Right atrium auricular region (tissue), 2 donors: ENCODE measurements around the gene LIN7A. TPM values are rescaled to one million over a fixed set of nuclear protein-coding genes. Genes with fewer than 3 reads are reported as not detected.

Experiments used
- DNase-seq: peaks from one replicate; pipeline ENCODE4 v3.0.0-alpha.2; 2019; ENCODE audit warnings: low spot score
- H3K27ac ChIP-seq, 2 donors: fragments of 200-600 bp; sonication (generic); 1 replicate in 1 of 2; 2 replicates in 1 of 2; pipeline ENCODE4 v1.5.1; 2016 to 2019
- H3K27me3 ChIP-seq, 2 donors: fragments of 200-600 bp; sonication (generic); one replicate each; pipeline versions ENCODE4 v1.5.1 to v1.6.0; 2017 to 2019
- H3K36me3 ChIP-seq: fragments of 200-600 bp; sonication (generic); one replicate; pipeline ENCODE4 v1.5.1; 2016
- H3K4me1 ChIP-seq, 2 donors: fragments of 200-600 bp; sonication (generic); one replicate each; pipeline versions ENCODE4 v1.5.1 to v1.6.0; 2017 to 2019
- H3K4me3 ChIP-seq, 2 donors: fragments of 200-600 bp; sonication (generic); 1 replicate in 1 of 2; 2 replicates in 1 of 2; pipeline ENCODE4 v1.5.1; 2017 to 2019; ENCODE audit warnings: mild to moderate bottlenecking in 1 of 2, moderate library complexity in 1 of 2
- H3K9me3 ChIP-seq, 2 donors: fragments of 200-600 bp; sonication (generic); one replicate each; pipeline ENCODE4 v1.5.1; 2019
- total RNA-seq, 2 donors: library from RNA; depleted of rRNA; stranded (reverse); fragments of >200 nt; gene quantifications; one replicate each; pipeline ENCODE4 v1.1.0, GENCODE V29; 2016
- TF ChIP-seq, protein P1 (sequence below), 2 donors: fragments of 200-600 bp; sonication (generic); IDR thresholded peaks; one replicate each; pipeline ENCODE4 v1.5.1; 2019; ENCODE audit warnings: antibody characterized with exemption in 2 of 2

LIN7A gene
- total RNA-seq, 2 donors from 2014 or later, result 16.2 to 23.3 TPM

- Histone ChIP-seq H3K36me3 (peaks cover 5% of the 10 kb centered on the region), H3K27me3 (no peaks in the 10 kb centered on the region), H3K9me3 (no peaks in the 10 kb centered on the region), H3K4me3 (no peak overlapping the region), H3K27ac (no peak overlapping the region), H3K4me1 (peaks cover 0 to 7% of the 10 kb centered on the region in 2 donors)
- TF ChIP-seq, protein P1, sequence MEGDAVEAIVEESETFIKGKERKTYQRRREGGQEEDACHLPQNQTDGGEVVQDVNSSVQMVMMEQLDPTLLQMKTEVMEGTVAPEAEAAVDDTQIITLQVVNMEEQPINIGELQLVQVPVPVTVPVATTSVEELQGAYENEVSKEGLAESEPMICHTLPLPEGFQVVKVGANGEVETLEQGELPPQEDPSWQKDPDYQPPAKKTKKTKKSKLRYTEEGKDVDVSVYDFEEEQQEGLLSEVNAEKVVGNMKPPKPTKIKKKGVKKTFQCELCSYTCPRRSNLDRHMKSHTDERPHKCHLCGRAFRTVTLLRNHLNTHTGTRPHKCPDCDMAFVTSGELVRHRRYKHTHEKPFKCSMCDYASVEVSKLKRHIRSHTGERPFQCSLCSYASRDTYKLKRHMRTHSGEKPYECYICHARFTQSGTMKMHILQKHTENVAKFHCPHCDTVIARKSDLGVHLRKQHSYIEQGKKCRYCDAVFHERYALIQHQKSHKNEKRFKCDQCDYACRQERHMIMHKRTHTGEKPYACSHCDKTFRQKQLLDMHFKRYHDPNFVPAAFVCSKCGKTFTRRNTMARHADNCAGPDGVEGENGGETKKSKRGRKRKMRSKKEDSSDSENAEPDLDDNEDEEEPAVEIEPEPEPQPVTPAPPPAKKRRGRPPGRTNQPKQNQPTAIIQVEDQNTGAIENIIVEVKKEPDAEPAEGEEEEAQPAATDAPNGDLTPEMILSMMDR (IDR thresholded peaks at IDR 0.05), result no peak
- DNase-seq, result no peak
These were observed 125.6 kb downstream of the LIN7A start for GRCh38 chr12:80811957-80812708.

DNA sequence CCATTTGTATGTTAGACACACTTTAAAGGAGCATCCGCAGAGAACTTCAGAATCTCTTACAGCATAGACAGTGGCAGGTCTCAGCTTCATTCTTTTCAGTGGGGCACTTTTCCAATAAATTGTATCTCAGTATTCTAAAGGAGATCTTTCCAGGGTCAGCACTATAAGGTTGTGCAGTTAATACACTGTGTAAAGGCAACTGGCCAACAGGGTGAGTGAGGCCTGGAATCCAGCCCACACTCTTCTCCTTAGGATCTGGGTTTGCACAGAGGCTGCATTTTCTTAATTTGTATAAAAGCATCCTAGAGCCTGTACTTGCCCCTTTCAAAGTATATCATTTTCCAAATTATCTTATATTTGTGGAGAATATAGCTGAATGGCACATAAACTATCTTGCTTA lies 126.9 kb downstream of the LIN7A start:
- H3K4me3 ChIP-seq, result no peak overlapping the region
- H3K9me3 ChIP-seq, result no peaks in the 10 kb centered on the region
- H3K27me3 ChIP-seq, result no peaks in the 10 kb centered on the region
- DNase-seq, result no peak
- H3K27ac ChIP-seq, result no peak overlapping the region
- TF ChIP-seq, protein P1 (IDR thresholded peaks at IDR 0.05), result no peak
- peaks cover 5% of the 10 kb centered on the region for H3K36me3 ChIP-seq
- peaks cover 0 to 7% of the 10 kb centered on the region in 2 donors for H3K4me1 ChIP-seq

DNA sequence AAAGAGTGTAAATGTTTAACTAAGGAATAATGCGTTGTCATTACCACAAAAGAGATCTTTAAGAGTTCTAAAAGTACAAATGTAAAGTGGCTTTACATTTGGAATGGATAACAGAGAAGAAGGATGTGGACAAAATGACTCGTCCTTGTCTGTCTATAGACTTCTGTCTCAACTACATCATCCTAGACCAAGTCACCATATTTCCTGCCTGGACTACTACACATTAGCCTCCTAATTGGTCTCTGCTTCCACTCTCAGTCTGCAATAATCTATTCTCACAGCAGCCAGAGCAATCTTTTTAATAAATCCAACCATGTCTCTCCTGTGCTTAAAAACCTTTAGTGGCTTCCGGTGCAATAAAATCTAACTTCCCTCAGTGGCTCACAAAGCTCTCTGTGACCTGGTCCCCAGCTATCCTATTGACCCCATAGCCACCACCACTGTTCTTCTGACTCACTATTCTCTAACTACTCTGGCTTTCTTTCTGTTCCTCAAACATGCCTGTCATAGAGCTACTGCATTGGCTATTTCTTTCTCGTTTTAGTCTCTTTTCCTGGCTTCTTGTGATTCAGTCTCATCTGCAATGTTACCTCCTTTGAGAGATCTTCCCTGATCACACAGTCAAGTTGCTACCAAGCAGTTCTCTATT lies 130.0 kb downstream of the LIN7A start:
- Histone ChIP-seq H3K4me3 (no peak overlapping the region), H3K27ac (no peak overlapping the region), H3K36me3 (peaks cover 11% of the 10 kb centered on the region), H3K9me3 (no peaks in the 10 kb centered on the region), H3K27me3 (no peaks in the 10 kb centered on the region), H3K4me1 (peaks cover 0 to 6% of the 10 kb centered on the region in 2 donors)
- DNase-seq, result no peak
- TF ChIP-seq, protein P1 (IDR thresholded peaks at IDR 0.05), result no peak

- H3K27me3 ChIP-seq, result no peaks in the 10 kb centered on the region
- H3K27ac ChIP-seq, result no peak overlapping the region
- no peaks in the 10 kb centered on the region for H3K9me3 ChIP-seq
- DNase-seq, result no peak
- H3K4me1 ChIP-seq, result peaks cover 0 to 6% of the 10 kb centered on the region in 2 donors
- peaks cover 6% of the 10 kb centered on the region for H3K36me3 ChIP-seq
- TF ChIP-seq, protein P1 (IDR thresholded peaks at IDR 0.05), result no peak
- H3K4me3 ChIP-seq, result no peak overlapping the region
These were observed 132.6 kb downstream of the LIN7A start for GRCh38 chr12:80805106-80805505.

- TF ChIP-seq, protein P1 (IDR thresholded peaks at IDR 0.05), result no peak
- Histone ChIP-seq H3K9me3 (no peaks in the 10 kb centered on the region), H3K27me3 (no peaks in the 10 kb centered on the region), H3K27ac (no peak overlapping the region), H3K36me3 (peaks cover 6% of the 10 kb centered on the region), H3K4me3 (no peak overlapping the region), H3K4me1 (peaks cover 0 to 6% of the 10 kb centered on the region in 2 donors)
- DNase-seq, result no peak
These were observed 134.9 kb downstream of the LIN7A start for GRCh38 chr12:80802652-80803400.
